Liver (tissue), 9 donors: Measurements from ENCODE around the gene TACR1. TPM values are rescaled to one million over a fixed set of nuclear protein-coding genes. Genes with fewer than 3 reads are reported as not detected.

Experiments
- DNase-seq: peaks from one replicate; pipeline ENCODE4 v3.0.0-alpha.2; 2017; ENCODE audit warnings: low spot score
- H3K27ac ChIP-seq, 2 donors: one replicate each; pipeline ENCODE4 v1.7.0; 2013; ENCODE audit warnings: inconsistent platforms in 2 of 2, low read length in 2 of 2, control low read depth in 1 of 2, low read depth in 1 of 2, mild to moderate bottlenecking in 1 of 2
- H3K27me3 ChIP-seq, 4 donors: one replicate each; pipeline versions ENCODE4 v1.6.1 to v1.7.0; 2013; ENCODE audit warnings: low read length in 3 of 4, inconsistent platforms in 1 of 4, mild to moderate bottlenecking in 1 of 4, moderate library complexity in 1 of 4; ENCODE audit not compliant: control insufficient read depth in 4 of 4, insufficient read depth in 4 of 4
- H3K36me3 ChIP-seq, 4 donors: one replicate each; pipeline versions ENCODE4 v1.6.1 to v1.7.0; 2013; ENCODE audit warnings: low read length in 3 of 4, mild to moderate bottlenecking in 3 of 4, low read depth in 1 of 4, moderate library complexity in 1 of 4; ENCODE audit not compliant: control insufficient read depth in 4 of 4, insufficient read depth in 3 of 4
- H3K4me1 ChIP-seq, 4 donors: one replicate each; pipeline versions ENCODE4 v1.6.1 to v1.7.0; 2013; ENCODE audit warnings: low read length in 3 of 4, mild to moderate bottlenecking in 3 of 4, moderate library complexity in 1 of 4; ENCODE audit not compliant: control insufficient read depth in 4 of 4, insufficient read depth in 4 of 4
- H3K4me3 ChIP-seq, 3 donors: one replicate each; pipeline versions ENCODE4 v1.6.1 to v1.7.0; 2013; ENCODE audit warnings: low read length in 3 of 3, control low read depth in 1 of 3, low read depth in 1 of 3, mild to moderate bottlenecking in 1 of 3
- H3K9ac ChIP-seq, 2 donors: one replicate each; pipeline ENCODE4 v1.7.0; 2013; ENCODE audit warnings: low read length in 2 of 2, mild to moderate bottlenecking in 2 of 2, moderate library complexity in 2 of 2, control low read depth in 1 of 2, low read depth in 1 of 2
- H3K9me3 ChIP-seq, 4 donors: one replicate each; pipeline versions ENCODE4 v1.6.1 to v1.7.0; 2013; ENCODE audit warnings: low read length in 3 of 4; ENCODE audit not compliant: control insufficient read depth in 4 of 4
- CTCF ChIP-seq: fragments of 150-350 bp; IDR thresholded peaks from 2 replicates; pipeline ENCODE4 v1.5.1; 2017; ENCODE audit warnings: improper control_type of control experiment, low read depth, low read length; ENCODE audit not compliant: missing input control
- EGR1 ChIP-seq, 2 donors: IDR thresholded peaks; 2 replicates each; pipeline ENCODE4 v1.6.1; 2016 to 2018; ENCODE audit warnings: antibody characterized with exemption in 2 of 2, low read depth in 2 of 2
- FOXA1 ChIP-seq: IDR thresholded peaks from 2 replicates; pipeline ENCODE4 v1.6.1; 2016; ENCODE audit warnings: antibody characterized with exemption
- FOXA2 ChIP-seq: IDR thresholded peaks from 2 replicates; pipeline ENCODE4 v1.6.1; 2016; ENCODE audit warnings: antibody characterized with exemption
- GABPA ChIP-seq, 2 donors: IDR thresholded peaks in 1 of 2; conservative IDR thresholded peaks in 1 of 2; 2 replicates each; pipeline ENCODE4 v1.6.1; 2016; ENCODE audit warnings: antibody characterized with exemption in 2 of 2, mild to moderate bottlenecking in 1 of 2, moderate library complexity in 1 of 2
- HNF4A ChIP-seq, 2 donors: conservative IDR thresholded peaks; 2 replicates each; pipeline ENCODE4 v1.6.1; 2016; ENCODE audit warnings: antibody characterized with exemption in 2 of 2, mild to moderate bottlenecking in 2 of 2
- HNF4G ChIP-seq: IDR thresholded peaks from 2 replicates; pipeline ENCODE4 v1.6.1; 2016; ENCODE audit warnings: antibody characterized with exemption
- JUND ChIP-seq, 2 donors: IDR thresholded peaks; 2 replicates each; pipeline ENCODE4 v1.6.1; 2016; ENCODE audit warnings: antibody characterized with exemption in 2 of 2
- MAX ChIP-seq: IDR thresholded peaks from 2 replicates; pipeline ENCODE4 v1.6.1; 2016; ENCODE audit warnings: antibody characterized with exemption
- NR2F2 ChIP-seq: IDR thresholded peaks from 2 replicates; pipeline ENCODE4 v1.6.1; 2016; ENCODE audit warnings: antibody characterized with exemption
- RAD21 ChIP-seq, 2 donors: IDR thresholded peaks; 2 replicates each; pipeline ENCODE4 v1.6.1; 2016; ENCODE audit warnings: antibody characterized with exemption in 2 of 2, mild to moderate bottlenecking in 2 of 2
- RXRA ChIP-seq, 2 donors: IDR thresholded peaks; 2 replicates each; pipeline ENCODE4 v1.6.1; 2017 to 2018; ENCODE audit warnings: antibody characterized with exemption in 2 of 2, mild to moderate bottlenecking in 1 of 2
- SP1 ChIP-seq: IDR thresholded peaks from 2 replicates; pipeline ENCODE4 v1.6.1; 2018; ENCODE audit warnings: antibody characterized with exemption, mild to moderate bottlenecking
- TAF1 ChIP-seq: conservative IDR thresholded peaks from 2 replicates; pipeline ENCODE4 v1.6.1; 2016; ENCODE audit warnings: antibody characterized with exemption, mild to moderate bottlenecking
- ZBTB33 ChIP-seq: IDR thresholded peaks from 2 replicates; pipeline ENCODE4 v1.6.1; 2016; ENCODE audit warnings: antibody characterized with exemption
- WGBS: extraction: QIAGEN DNeasy Blood & Tissue Kit; methylation state at CpG from one replicate; pipeline ENCODE4 v1.1.7; 2013; 5-methylcytosine and 5-hydroxymethylcytosine counted together
- polyA plus RNA-seq, 2 donors: library from polyadenylated mRNA; stranded (reverse) in 1 of 2; unstranded in 1 of 2; fragments of 200-250 nt in 1 of 2; fragments of >200 nt in 1 of 2; fragmentation: Nextera tagmentation in 1 of 2; extraction: Ambion mirVana in 1 of 2; gene quantifications; one replicate each; pipeline versions ENCODE4 v1.2.1 to v1.2.3, GENCODE V29; 2013 to 2015
- total RNA-seq, 2 donors: library from RNA; depleted of rRNA; stranded (reverse); fragments of >200 nt; gene quantifications; one replicate each; pipeline ENCODE4 v1.2.3, GENCODE V29; 2014
- TF ChIP-seq, protein P1 (sequence below): IDR thresholded peaks from 2 replicates; pipeline ENCODE4 v1.6.1; 2016; ENCODE audit warnings: antibody characterized with exemption
- TF ChIP-seq, protein P2 (sequence below): IDR thresholded peaks from 2 replicates; pipeline ENCODE4 v1.6.1; 2016; ENCODE audit warnings: antibody characterized with exemption, mild to moderate bottlenecking
- donor health status: healthy.
- donor health status: healthy.
- donor health status: healthy.
- donor health status: healthy.
- donor health status: healthy.

The TACR1 gene
- total and polyA plus RNA-seq, 4 donors: 0.02 to 0.84 (median 0.14) TPM; not detected in 1

- Histone ChIP-seq H3K9me3 (no peaks in the 10 kb centered on the region), H3K27me3 (peaks cover 0 to 9% (median 0%) of the 10 kb centered on the region in 4 donors), H3K9ac (no peak overlapping the region), H3K4me1 (no peaks in the 10 kb centered on the region), H3K36me3 (no peaks in the 10 kb centered on the region), H3K4me3 (no peak overlapping the region), H3K27ac (no peak overlapping the region)
- WGBS: 90% methylated on average over 3 of the region's 3 CpGs
- TF ChIP-seq RXRA (IDR thresholded peaks at IDR 0.05) (no peak), FOXA1 (no peak), TAF1 (no peak), JUND (IDR thresholded peaks at IDR 0.05) (no peak), HNF4G (no peak), RAD21 (IDR thresholded peaks at IDR 0.05) (no peak), HNF4A (conservative IDR thresholded peaks at IDR 0.05) (no peak), EGR1 (IDR thresholded peaks at IDR 0.05; ENCODE audit: low read depth in 2 of 2) (no peak), MAX (no peak), NR2F2 (no peak), ZBTB33 (no peak), CTCF (no peak), FOXA2 (no peak), SP1 (no peak), GABPA (IDR thresholded peaks at IDR 0.05 in 1 of 2, conservative IDR thresholded peaks at IDR 0.05 in 1 of 2) (no peak)
- TF ChIP-seq, protein P1, sequence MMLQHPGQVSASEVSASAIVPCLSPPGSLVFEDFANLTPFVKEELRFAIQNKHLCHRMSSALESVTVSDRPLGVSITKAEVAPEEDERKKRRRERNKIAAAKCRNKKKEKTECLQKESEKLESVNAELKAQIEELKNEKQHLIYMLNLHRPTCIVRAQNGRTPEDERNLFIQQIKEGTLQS: no peak
- TF ChIP-seq, protein P2, sequence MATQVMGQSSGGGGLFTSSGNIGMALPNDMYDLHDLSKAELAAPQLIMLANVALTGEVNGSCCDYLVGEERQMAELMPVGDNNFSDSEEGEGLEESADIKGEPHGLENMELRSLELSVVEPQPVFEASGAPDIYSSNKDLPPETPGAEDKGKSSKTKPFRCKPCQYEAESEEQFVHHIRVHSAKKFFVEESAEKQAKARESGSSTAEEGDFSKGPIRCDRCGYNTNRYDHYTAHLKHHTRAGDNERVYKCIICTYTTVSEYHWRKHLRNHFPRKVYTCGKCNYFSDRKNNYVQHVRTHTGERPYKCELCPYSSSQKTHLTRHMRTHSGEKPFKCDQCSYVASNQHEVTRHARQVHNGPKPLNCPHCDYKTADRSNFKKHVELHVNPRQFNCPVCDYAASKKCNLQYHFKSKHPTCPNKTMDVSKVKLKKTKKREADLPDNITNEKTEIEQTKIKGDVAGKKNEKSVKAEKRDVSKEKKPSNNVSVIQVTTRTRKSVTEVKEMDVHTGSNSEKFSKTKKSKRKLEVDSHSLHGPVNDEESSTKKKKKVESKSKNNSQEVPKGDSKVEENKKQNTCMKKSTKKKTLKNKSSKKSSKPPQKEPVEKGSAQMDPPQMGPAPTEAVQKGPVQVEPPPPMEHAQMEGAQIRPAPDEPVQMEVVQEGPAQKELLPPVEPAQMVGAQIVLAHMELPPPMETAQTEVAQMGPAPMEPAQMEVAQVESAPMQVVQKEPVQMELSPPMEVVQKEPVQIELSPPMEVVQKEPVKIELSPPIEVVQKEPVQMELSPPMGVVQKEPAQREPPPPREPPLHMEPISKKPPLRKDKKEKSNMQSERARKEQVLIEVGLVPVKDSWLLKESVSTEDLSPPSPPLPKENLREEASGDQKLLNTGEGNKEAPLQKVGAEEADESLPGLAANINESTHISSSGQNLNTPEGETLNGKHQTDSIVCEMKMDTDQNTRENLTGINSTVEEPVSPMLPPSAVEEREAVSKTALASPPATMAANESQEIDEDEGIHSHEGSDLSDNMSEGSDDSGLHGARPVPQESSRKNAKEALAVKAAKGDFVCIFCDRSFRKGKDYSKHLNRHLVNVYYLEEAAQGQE: no peak
- DNase-seq: no peak
Measured at GRCh38 chr2:75190271-75190990, 8.9 kb downstream of the TACR1 start.
